HG03469 (cell line): Measurements from ENCODE around the gene EXTL1.
A peak's percentile ranks its signal among the peaks of the same experiment; 100 is the strongest.

Source experiments
- ATAC-seq: cut with Tn5 transposase; IDR thresholded peaks from one replicate; pipeline ENCODE4 v1.9.1; 2021; ENCODE audit warnings: mild to moderate bottlenecking, moderate library complexity, moderate number of reproducible peaks; ENCODE audit not compliant: unreplicated experiment

The EXTL1 gene

DNA sequence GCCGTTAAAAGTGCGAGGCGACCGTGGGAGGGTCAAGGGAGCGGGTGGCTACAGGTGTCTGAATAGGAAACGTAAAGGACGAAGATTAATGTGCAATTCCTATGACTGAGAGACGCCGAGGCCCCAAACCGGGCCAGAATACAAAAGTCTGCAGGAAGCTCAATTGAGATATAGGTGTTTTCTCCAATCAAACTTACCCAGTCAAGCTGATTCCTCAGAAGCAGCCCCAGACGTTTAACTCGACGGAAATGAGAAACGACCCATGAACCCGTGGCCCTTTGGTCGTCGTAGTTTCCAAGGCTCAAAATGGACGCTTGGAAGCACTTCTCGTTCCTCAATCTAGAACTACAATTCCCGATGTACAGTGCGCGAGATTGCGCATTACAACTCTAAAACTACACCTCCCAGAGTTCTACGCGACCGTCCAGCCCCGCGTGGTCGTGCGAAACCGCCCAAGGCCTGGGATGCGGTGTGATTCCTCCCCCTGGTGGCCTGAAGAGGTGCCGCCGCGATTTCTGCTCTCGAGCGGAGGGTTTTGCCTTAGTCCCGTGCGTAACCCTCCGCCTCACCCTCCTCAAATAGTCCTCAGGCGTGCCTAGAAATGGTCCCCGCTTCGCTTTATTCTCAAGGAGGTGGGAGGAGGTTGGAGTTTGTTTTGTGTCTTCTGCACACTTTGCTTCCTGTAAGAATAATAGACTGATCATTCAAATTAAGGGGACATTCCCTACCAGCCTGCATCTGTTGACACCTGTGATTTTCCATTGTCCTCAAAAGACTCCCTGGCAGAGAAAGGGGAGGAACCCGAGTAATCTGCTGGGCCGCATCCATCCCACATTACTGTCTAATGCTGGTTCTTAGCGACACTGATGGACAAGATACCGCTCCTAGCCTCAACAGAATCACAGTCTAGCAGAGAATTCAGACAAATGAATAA lies 23.5 kb upstream of the EXTL1 start, which contains the start of gene PAFAH2:
TSS of gene PAFAH2 (minus strand) at position 236 of the 934 bp plus-strand sequence. CDS start 7,247 bp downstream, outside the sequence.
- peak; percentile 88 for ATAC-seq

GRCh38 chr1:25999041-25999800 lies 22.4 kb upstream of the EXTL1 start:
- ATAC-seq, result no peak

DNA sequence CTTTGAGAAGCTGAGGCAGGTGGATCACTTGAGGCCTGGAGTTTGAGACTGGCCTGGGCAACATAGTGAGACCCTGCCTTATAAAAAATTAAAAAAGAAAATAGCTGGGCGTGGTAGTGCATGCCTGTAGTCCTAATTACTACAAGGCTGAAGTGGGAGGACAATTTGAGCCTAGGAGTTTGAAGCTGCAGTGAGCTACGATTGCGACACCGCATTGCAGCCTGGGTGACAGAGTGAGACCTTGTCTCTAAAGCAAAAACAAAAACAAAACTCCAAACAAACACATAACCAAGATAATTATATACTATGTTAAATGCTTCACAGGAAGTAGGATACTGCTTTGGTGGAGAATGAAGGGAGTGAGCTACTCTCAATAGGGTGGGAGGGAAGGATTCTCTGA lies 18.3 kb upstream of the EXTL1 start:
- ATAC-seq, result no peak

- no peak for ATAC-seq
Observed at GRCh38 chr1:26003756-26004155, 17.8 kb upstream of the EXTL1 start.

- ATAC-seq, result no peak
Observed at GRCh38 chr1:26005434-26006105, 16.0 kb upstream of the EXTL1 start.

DNA sequence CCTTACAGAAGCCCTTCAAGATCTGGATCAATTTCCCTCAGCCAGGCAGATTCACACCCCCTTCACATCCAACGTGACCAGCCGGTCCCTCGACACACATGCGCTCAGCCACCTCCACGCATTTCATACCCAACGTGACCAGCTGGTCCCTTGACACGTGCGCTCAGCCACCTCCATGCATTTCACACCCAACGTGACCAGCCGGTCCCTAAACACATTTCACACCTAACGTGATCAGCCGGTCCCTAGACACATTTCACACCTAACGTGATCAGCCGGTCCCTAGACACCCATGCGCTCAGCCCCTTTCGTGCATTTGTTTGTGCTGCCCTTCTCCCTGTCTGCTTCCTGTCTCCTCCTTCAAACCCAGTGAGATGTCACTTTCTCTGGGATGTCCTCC lies 14.9 kb upstream of the EXTL1 start:
- no peak for ATAC-seq

DNA sequence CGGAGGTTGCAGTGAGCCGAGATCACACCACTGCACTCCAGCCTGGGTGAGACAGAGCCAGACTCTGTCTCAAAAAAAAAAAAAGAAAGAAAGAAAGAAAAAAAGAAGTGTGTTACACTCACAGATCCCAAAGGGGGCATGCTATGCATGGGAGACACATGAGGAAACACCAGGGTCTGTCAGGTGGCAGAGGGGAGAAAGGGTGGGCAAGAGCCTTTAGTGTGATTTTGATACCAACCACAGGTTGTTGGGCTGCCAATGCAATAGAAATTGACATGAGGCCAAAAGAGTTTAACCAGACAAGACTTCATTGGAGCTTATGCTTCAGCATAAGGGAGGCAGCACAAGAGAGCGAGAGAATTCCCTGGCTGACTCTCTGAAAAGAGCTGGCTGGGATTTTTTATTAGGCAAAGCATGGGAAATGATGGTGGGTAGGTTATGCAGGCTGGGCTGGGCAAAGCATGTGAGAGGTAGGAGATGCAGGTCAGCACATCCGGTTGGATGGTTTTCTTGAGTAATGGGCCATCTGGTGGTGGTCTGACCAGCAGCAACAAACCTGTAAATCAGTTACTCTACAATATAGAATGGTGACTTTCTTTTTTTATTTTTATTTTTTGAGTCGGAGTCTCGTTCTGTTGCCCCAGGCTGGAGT lies 11.7 kb upstream of the EXTL1 start:
- no peak for ATAC-seq

DNA sequence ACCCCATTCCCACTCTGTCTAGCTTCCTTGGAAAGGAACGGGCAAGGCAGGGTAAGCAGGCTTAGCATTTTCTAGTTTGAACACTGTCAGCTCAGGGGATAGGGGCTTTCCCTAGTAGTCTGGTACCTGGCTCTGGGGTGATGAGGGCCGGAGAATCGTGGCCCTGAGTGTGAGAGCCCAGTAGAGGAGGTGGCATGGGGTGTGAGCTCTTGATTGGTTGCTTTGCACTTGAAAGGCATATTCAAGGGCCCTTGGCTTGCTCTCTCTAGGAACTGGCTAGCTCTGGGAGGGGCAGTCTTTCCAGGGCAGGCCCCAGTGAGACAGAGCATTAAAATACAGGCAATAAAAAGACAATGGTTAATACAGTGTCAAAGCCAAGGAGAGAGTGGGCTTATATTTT lies 10.8 kb upstream of the EXTL1 start:
- no peak for ATAC-seq

GRCh38 chr1:26012864-26013263 lies 8.7 kb upstream of the EXTL1 start:
- ATAC-seq, result no peak

- no peak for ATAC-seq
Observed at GRCh38 chr1:26014179-26014578, 7.4 kb upstream of the EXTL1 start.

DNA sequence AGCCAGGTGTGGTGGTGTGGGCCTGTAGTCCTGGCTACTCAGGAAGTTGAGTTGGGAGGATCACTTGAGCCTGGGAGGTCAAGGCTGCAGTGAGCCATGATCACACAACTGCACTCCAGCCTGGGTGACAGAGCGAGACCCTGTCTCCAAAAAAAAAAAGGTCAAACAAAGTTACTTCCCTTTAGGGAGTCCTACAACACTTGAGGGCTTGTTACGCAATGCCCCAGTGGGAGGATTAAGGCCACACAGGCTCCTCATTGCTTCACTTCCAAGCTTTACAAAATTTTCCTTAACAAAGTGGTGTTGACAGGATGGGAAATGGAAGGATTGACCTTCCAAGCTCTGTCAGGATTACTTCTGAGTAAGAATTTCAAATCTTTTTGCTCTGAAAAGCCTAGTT lies 6.2 kb upstream of the EXTL1 start:
- ATAC-seq, result no peak

GRCh38 chr1:26016258-26016952 lies 5.2 kb upstream of the EXTL1 start:
- ATAC-seq, result no peak

DNA sequence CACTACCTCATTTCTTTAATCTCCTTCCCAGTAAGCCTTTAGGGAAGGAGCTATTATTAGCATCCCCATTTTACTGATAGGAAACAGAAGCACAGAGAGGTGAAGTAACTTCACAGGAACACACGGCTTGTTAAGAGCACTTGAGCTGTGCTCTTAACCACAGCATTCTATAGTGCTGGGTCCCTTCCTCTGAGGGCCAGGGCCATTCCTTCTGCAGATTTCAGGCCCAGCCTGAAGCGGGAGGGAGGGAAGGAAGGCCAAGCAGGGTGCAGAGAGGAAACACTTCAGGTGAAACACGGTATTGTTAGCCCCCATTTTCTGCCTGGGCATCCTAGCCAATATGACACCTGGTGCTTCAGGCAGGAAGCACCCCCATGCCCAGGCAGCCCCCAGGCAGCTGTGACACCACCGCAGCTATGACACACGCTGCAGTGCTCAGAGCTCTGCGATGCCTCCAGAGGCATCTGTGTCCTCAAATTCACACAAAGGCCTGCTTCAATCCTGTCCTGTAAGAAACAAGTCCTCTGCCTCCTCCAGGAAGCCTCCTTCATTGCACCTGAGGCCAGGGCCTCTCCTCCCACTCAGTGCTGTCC lies 4.5 kb upstream of the EXTL1 start:
- ATAC-seq, result no peak

GRCh38 chr1:26017606-26018005 lies 4.0 kb upstream of the EXTL1 start:
- ATAC-seq, result no peak

- ATAC-seq, result no peak
Observed at GRCh38 chr1:26019641-26020315, 1.8 kb upstream of the EXTL1 start.

DNA sequence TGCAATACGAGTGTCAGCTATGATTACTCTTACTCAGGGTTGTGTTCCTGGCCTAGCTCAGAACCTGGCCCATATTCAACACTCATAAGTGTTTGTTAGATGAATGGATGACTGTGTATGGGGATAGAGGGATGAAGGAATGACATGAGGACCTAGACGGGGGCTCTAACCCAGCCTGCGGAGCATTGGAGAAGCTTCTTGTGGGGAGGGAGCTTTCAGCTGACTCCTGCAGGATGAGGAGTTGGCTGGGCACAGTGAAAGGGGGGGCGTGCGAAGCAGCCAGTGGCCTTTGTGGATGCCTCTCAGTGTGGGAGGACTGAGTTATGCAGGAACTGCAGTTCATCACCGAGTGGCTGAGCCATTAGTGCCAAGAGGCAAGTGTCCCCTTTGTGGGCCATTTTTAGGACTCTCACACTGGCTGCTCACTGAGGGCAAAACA lies 1.2 kb upstream of the EXTL1 start:
- no peak for ATAC-seq

DNA sequence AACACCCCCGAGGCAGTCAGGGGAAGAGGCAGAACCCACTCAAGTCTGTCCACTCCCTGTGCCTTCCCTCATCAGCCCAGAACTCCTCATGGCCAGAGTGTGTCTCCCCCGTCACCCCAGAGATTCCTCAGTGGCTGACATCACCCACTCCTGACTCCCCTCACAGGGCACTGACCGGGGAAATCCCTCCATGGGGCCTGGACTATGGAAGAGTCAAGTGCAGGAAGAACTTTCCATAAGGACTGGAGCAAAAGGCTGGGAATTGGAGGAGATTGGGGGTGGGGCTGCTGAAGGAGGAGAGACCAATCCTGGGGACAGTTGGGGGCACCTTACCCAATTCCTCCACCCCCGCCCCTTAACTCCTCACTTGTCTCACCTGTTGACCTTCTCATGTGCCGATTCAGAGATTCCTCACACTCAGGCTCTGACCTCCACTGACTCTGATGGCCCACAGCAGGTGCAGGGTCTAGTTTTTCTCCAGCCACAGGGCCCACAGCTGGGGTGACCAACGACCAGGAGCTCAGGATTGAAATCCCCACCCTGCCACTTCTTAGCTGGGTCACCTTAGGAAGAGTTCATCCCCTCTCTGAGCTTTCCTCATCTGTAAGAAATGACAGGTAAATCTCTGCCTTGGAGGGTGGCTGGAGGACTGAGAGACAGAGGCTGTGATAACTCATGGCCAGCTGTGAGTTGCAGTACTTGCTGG lies 481 bp upstream of the EXTL1 start:
- ATAC-seq, result no peak

DNA sequence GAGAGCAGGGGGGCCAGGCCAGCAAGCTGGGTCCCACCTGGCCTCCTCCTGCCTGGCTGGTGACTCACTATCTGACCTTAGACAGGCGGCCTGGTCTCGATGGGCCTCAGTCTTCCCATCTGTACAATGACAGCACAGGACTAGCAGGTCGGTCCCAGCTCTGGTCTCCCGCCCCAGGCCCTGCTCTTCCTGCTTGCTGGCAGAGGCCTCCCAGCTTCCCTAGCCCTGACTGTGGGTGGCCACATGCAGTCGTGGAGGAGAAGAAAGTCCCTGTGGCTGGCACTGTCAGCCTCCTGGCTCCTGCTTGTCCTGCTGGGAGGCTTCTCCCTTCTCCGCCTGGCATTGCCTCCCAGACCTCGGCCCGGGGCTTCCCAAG lies 817 bp downstream of the EXTL1 start:
- ATAC-seq, result no peak

GRCh38 chr1:26023009-26023408 lies 1.4 kb downstream of the EXTL1 start:
- ATAC-seq, result no peak
